SK-N-SH (cell line): Measurements from ENCODE around the gene GGT5.

ENCODE experiments used
- ELF1 ChIP-seq: IDR thresholded peaks from 2 replicates; pipeline ENCODE4 v1.4.0; 2012
- EP300 ChIP-seq, 2 experiments: IDR thresholded peaks; 2 replicates each; pipeline versions ENCODE4 v1.4.0 to v1.6.1; 2012; ENCODE audit warnings: borderline replicate concordance in 1 of 2, low read depth in 1 of 2, low read length in 1 of 2
- EZH2phosphoT487 ChIP-seq: fragments of 200-600 bp; sonication (generic); IDR thresholded peaks from 2 replicates; pipeline ENCODE4 v1.6.1; 2017; ENCODE audit warnings: low read depth, mixed run types, mild to moderate bottlenecking, antibody characterized with exemption, moderate library complexity, borderline replicate concordance
- FOXJ3 ChIP-seq: sonication (generic); formaldehyde crosslinking; IDR thresholded peaks from 2 replicates; pipeline ENCODE4 v1.5.1; 2020; ENCODE audit warnings: mild to moderate bottlenecking, missing genetic modification reagents
- JUND ChIP-seq: IDR thresholded peaks from 2 replicates; pipeline ENCODE4 v1.4.0; 2012
- POLR2AphosphoS5 ChIP-seq: IDR thresholded peaks from 2 replicates; pipeline ENCODE4 v1.6.1; 2012; ENCODE audit warnings: low read depth, low read length
- RAD21 ChIP-seq: IDR thresholded peaks from 2 replicates; pipeline ENCODE4 v1.6.1; 2012; ENCODE audit warnings: mild to moderate bottlenecking, low read length
- TAF1 ChIP-seq: IDR thresholded peaks from 2 replicates; pipeline ENCODE4 v1.6.1; 2012; ENCODE audit warnings: low read depth, mild to moderate bottlenecking, low read length, moderate library complexity, borderline replicate concordance
- TF ChIP-seq, protein P1 (sequence below): fragments of 200-600 bp; sonication (generic); IDR thresholded peaks from 2 replicates; pipeline ENCODE4 v1.6.1; 2017; ENCODE audit warnings: antibody characterized with exemption, mild to moderate bottlenecking, moderate library complexity
- TF ChIP-seq, protein P2 (sequence below): fragments of 150-350 bp; IDR thresholded peaks from 2 replicates; pipeline ENCODE4 v1.6.1; 2017; ENCODE audit warnings: antibody characterized with exemption, low read length, low read depth, borderline replicate concordance
- TF ChIP-seq, protein P3 (sequence below): IDR thresholded peaks from 2 replicates; pipeline ENCODE4 v1.6.1; 2012; ENCODE audit warnings: mild to moderate bottlenecking, low read depth, low read length, moderate library complexity
- TF ChIP-seq, protein P4 (sequence below): IDR thresholded peaks from 2 replicates; pipeline ENCODE4; 2012
- TF ChIP-seq, protein P5 (sequence below): fragments of 150-350 bp; IDR thresholded peaks from 2 replicates; pipeline ENCODE4 v1.6.1; 2016; ENCODE audit warnings: mild to moderate bottlenecking, low read depth, low read length

DNA sequence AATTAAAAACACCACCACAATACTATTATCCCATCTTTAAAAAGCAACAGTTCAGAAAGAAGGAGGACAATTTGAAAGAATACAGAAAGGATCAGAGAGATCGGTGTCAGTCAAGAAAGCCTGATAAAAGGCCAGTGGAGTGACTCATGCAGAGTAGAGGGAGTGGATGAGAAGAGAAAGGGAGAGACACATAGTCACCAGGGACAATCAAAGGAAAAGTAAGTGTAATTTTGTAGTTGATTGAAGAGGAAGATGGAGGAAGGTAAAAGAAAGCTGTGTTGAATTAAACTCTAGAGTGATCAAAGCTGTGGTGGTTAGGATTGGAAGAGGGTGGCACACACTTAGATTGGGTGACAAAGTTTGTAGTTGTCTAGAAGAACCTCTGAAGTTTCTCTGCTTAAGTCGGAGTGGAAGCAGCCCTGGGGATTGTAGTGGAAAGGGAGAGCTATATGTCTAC lies 39.9 kb upstream of the GGT5 start:
- TF ChIP-seq JUND, result peak; percentile 46
- TF ChIP-seq, protein P1, sequence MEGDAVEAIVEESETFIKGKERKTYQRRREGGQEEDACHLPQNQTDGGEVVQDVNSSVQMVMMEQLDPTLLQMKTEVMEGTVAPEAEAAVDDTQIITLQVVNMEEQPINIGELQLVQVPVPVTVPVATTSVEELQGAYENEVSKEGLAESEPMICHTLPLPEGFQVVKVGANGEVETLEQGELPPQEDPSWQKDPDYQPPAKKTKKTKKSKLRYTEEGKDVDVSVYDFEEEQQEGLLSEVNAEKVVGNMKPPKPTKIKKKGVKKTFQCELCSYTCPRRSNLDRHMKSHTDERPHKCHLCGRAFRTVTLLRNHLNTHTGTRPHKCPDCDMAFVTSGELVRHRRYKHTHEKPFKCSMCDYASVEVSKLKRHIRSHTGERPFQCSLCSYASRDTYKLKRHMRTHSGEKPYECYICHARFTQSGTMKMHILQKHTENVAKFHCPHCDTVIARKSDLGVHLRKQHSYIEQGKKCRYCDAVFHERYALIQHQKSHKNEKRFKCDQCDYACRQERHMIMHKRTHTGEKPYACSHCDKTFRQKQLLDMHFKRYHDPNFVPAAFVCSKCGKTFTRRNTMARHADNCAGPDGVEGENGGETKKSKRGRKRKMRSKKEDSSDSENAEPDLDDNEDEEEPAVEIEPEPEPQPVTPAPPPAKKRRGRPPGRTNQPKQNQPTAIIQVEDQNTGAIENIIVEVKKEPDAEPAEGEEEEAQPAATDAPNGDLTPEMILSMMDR, result no peak
- TF ChIP-seq EP300 (IDR thresholded peaks at IDR 0.05; ENCODE audit: borderline replicate concordance in 1 of 2, low read depth in 1 of 2, low read length in 1 of 2), result no peak
- no peak for TF ChIP-seq ELF1
- TF ChIP-seq, protein P2, sequence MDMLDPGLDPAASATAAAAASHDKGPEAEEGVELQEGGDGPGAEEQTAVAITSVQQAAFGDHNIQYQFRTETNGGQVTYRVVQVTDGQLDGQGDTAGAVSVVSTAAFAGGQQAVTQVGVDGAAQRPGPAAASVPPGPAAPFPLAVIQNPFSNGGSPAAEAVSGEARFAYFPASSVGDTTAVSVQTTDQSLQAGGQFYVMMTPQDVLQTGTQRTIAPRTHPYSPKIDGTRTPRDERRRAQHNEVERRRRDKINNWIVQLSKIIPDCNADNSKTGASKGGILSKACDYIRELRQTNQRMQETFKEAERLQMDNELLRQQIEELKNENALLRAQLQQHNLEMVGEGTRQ, result no peak
- TF ChIP-seq FOXJ3 (CRISPR knock-in tag), result no peak
- TF ChIP-seq EZH2phosphoT487, result no peak
- no peak for TF ChIP-seq POLR2AphosphoS5
- TF ChIP-seq, protein P3, sequence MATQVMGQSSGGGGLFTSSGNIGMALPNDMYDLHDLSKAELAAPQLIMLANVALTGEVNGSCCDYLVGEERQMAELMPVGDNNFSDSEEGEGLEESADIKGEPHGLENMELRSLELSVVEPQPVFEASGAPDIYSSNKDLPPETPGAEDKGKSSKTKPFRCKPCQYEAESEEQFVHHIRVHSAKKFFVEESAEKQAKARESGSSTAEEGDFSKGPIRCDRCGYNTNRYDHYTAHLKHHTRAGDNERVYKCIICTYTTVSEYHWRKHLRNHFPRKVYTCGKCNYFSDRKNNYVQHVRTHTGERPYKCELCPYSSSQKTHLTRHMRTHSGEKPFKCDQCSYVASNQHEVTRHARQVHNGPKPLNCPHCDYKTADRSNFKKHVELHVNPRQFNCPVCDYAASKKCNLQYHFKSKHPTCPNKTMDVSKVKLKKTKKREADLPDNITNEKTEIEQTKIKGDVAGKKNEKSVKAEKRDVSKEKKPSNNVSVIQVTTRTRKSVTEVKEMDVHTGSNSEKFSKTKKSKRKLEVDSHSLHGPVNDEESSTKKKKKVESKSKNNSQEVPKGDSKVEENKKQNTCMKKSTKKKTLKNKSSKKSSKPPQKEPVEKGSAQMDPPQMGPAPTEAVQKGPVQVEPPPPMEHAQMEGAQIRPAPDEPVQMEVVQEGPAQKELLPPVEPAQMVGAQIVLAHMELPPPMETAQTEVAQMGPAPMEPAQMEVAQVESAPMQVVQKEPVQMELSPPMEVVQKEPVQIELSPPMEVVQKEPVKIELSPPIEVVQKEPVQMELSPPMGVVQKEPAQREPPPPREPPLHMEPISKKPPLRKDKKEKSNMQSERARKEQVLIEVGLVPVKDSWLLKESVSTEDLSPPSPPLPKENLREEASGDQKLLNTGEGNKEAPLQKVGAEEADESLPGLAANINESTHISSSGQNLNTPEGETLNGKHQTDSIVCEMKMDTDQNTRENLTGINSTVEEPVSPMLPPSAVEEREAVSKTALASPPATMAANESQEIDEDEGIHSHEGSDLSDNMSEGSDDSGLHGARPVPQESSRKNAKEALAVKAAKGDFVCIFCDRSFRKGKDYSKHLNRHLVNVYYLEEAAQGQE, result no peak
- TF ChIP-seq, protein P4, sequence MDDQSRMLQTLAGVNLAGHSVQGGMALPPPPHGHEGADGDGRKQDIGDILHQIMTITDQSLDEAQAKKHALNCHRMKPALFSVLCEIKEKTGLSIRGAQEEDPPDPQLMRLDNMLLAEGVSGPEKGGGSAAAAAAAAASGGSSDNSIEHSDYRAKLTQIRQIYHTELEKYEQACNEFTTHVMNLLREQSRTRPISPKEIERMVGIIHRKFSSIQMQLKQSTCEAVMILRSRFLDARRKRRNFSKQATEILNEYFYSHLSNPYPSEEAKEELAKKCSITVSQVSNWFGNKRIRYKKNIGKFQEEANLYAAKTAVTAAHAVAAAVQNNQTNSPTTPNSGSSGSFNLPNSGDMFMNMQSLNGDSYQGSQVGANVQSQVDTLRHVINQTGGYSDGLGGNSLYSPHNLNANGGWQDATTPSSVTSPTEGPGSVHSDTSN, result peak; percentile 82
- no peak for TF ChIP-seq RAD21
- TF ChIP-seq TAF1, result no peak
- TF ChIP-seq, protein P5, sequence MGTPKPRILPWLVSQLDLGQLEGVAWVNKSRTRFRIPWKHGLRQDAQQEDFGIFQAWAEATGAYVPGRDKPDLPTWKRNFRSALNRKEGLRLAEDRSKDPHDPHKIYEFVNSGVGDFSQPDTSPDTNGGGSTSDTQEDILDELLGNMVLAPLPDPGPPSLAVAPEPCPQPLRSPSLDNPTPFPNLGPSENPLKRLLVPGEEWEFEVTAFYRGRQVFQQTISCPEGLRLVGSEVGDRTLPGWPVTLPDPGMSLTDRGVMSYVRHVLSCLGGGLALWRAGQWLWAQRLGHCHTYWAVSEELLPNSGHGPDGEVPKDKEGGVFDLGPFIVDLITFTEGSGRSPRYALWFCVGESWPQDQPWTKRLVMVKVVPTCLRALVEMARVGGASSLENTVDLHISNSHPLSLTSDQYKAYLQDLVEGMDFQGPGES, result no peak
